OCI-LY7 (cell line): ENCODE measurements around the gene COL20A1.

Experiments
- CTCF ChIP-seq: fragments of 200-600 bp; sonication (generic); conservative IDR thresholded peaks from 2 replicates; pipeline ENCODE4 v1.5.1; 2014; ENCODE audit warnings: mild to moderate bottlenecking, antibody characterized with exemption, low read length, moderate library complexity, mixed read lengths
- EZH2phosphoT487 ChIP-seq: fragments of 200-600 bp; sonication (generic); IDR thresholded peaks from 2 replicates; pipeline ENCODE4 v1.6.1; 2018; ENCODE audit warnings: low read depth, borderline replicate concordance, mild to moderate bottlenecking, mixed run types, antibody characterized with exemption, low read length, moderate library complexity, mixed read lengths

DNA sequence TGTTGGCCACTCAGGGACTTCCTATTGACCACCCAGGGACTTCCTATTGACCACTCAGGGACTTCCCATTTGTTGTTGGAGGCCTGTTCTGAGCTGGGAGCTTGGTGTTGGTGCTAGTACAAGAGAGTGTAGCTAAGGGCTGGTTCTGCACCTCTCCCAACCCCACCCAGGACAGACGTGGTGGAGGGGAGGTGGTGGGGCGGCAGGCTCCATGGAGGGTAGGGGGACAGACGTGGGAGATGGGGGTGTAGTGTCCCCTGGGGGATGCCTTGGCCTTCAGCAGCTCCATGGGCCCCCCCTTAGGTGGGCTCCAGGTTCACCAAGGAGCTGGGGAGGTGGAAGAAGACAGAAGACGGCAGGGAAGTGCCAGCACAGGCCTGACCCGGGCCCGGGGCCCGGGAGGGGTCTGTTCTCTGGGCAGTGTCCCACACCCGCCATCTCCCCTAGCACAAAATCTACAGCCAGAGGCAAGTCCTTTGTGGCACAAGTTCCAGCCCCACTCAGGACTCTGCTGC lies 34.3 kb downstream of the COL20A1 start:
- TF ChIP-seq CTCF (no peak), EZH2phosphoT487 (no peak)
